Neuron (in vitro differentiated cells): ENCODE measurements around the gene DNM1.

Experiments
- H2AFZ ChIP-seq: one replicate; pipeline ENCODE4 v1.6.1; 2013; ENCODE audit warnings: low read depth, mild to moderate bottlenecking, inconsistent platforms, low read length, moderate library complexity
- H3K27me3 ChIP-seq: one replicate; pipeline ENCODE4 v1.6.1; 2013; ENCODE audit warnings: low read length; ENCODE audit not compliant: insufficient read depth
- H3K36me3 ChIP-seq: one replicate; pipeline ENCODE4 v1.6.1; 2013; ENCODE audit warnings: low read length; ENCODE audit not compliant: insufficient read depth
- H3K4me1 ChIP-seq: one replicate; pipeline ENCODE4 v1.6.1; 2013; ENCODE audit warnings: low read length; ENCODE audit not compliant: insufficient read depth
- H3K4me3 ChIP-seq: 2 replicates; pipeline ENCODE4 v1.5.1; 2013; ENCODE audit warnings: mild to moderate bottlenecking, low read length, moderate library complexity
- H3K9me3 ChIP-seq: one replicate; pipeline ENCODE4 v1.6.1; 2013; ENCODE audit warnings: low read length

DNM1 gene

GRCh38 chr9:128231638-128232527 is 28.7 kb downstream of the DNM1 start:
- Histone ChIP-seq H3K9me3 (no peaks in the 10 kb centered on the region), H3K36me3 (no peaks in the 10 kb centered on the region), H3K4me3 (no peak overlapping the region), H3K27me3 (no peaks in the 10 kb centered on the region), H2AFZ (no peak overlapping the region), H3K4me1 (no peaks in the 10 kb centered on the region)

GRCh38 chr9:128232528-128233428 is 29.6 kb downstream of the DNM1 start:
- no peaks in the 10 kb centered on the region for H3K4me1 ChIP-seq
- no peaks in the 10 kb centered on the region for H3K9me3 ChIP-seq
- H3K4me3 ChIP-seq: no peak overlapping the region
- no peaks in the 10 kb centered on the region for H3K36me3 ChIP-seq
- no peaks in the 10 kb centered on the region for H3K27me3 ChIP-seq
- H2AFZ ChIP-seq: no peak overlapping the region

DNA sequence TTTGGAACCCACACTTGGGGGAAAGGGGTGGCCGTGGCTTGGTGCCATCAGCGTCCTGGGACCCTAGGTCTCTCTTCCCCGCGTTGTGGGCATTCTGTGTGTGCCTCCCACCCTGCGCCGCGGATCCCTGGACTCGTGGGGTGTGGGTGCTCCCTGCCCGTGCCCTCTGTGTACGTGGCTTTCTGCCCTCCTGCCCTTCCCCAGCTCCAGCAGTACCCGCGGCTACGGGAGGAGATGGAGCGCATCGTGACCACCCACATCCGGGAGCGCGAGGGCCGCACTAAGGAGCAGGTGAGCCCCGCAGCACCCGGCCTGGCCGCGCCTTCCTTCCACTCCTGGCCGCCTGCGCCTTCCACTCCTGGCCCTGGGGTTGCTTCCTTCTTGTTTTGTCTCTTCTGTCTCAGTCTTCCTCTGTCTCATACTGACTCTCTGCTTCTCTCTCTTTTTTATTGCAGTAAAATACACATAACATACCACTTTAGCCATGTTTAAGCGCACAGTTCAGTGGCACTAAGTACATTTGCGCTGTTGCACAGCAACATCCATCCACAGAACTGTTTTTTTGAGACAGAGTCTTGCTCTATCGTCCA is 30.7 kb downstream of the DNM1 start:
- Histone ChIP-seq H3K4me3 (no peak overlapping the region), H3K36me3 (no peaks in the 10 kb centered on the region), H3K4me1 (no peaks in the 10 kb centered on the region)

DNA sequence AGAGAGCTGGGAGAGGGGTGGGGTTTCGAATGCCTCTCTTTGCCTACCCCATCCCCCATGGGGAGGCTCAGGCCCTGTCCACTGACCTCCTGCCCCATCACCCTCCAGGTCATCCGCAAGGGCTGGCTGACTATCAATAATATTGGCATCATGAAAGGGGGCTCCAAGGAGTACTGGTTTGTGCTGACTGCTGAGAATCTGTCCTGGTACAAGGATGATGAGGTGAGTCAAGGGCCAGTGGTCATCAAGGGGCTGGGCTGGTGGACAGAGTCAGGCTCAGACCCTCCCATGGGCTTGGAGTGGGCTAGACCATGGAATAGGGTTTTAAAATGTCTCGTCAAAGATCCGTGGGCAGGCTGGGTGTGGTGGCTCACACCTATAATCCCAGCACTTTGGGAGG is 38.9 kb downstream of the DNM1 start:
- no peaks in the 10 kb centered on the region for H3K9me3 ChIP-seq
- no peak overlapping the region for H3K4me3 ChIP-seq
- peaks cover 15% of the 10 kb centered on the region for H3K4me1 ChIP-seq
- no peaks in the 10 kb centered on the region for H3K27me3 ChIP-seq
- peaks cover 4% of the 10 kb centered on the region for H3K36me3 ChIP-seq
- no peak overlapping the region for H2AFZ ChIP-seq

More for the DNA sequence above, 30.7 kb downstream of the DNM1 start:
- Histone ChIP-seq H2AFZ (no peak overlapping the region), H3K9me3 (no peaks in the 10 kb centered on the region), H3K27me3 (no peaks in the 10 kb centered on the region)

GRCh38 chr9:128242828-128243214 is 39.6 kb downstream of the DNM1 start:
- Histone ChIP-seq H2AFZ (no peak overlapping the region), H3K36me3 (peaks cover 4% of the 10 kb centered on the region), H3K4me1 (peaks cover 15% of the 10 kb centered on the region), H3K4me3 (no peak overlapping the region), H3K9me3 (no peaks in the 10 kb centered on the region), H3K27me3 (no peaks in the 10 kb centered on the region)

DNA sequence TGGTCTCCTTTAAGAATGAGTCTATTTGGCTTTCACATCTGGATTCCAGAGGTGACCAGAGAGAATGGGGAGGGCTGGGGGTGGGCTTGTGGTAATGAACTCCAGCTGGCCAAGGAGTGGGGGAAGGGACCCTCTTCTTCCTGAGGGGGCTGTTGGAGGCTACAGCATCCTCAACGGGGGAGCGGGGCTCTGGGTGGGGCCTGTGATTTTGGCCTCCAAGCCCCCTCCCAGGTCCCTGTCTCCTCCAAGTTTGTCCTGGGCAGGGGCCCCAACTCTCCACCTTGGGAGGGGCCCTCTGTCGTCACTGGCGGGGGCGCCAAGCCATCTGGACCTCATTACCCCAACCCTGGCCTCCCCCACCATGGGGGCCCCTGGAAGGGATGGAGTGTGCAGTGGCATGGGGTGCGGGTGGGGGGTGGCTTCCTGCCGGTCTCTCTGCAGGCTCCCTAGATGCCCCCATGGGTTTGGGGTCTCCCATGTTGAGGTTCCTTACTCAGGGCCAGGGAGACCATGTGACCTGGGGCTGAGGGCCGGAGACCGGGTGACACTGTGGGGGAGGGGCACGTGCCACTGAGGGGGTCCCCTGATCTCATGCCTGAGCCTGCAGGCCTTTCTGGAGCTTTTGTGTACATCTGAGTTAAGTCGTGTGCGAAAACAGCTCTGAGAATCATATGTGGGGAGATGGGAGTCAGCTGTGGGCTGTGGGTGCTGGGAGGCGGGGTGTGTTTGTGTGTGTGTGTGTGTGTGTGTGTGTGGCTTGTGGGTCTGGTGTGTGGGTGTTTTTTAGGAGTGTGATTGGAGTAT is 40.2 kb downstream of the DNM1 start:
- no peaks in the 10 kb centered on the region for H3K9me3 ChIP-seq
- no peak overlapping the region for H2AFZ ChIP-seq
- no peaks in the 10 kb centered on the region for H3K27me3 ChIP-seq
- H3K36me3 ChIP-seq: peaks cover 6% of the 10 kb centered on the region
- peaks cover 15% of the 10 kb centered on the region for H3K4me1 ChIP-seq
- H3K4me3 ChIP-seq: no peak overlapping the region

- H3K36me3 ChIP-seq: peaks cover 10% of the 10 kb centered on the region
- no peaks in the 10 kb centered on the region for H3K9me3 ChIP-seq
- H2AFZ ChIP-seq: no peak overlapping the region
- H3K4me3 ChIP-seq: no peak overlapping the region
- peaks cover 15% of the 10 kb centered on the region for H3K4me1 ChIP-seq
- H3K27me3 ChIP-seq: no peaks in the 10 kb centered on the region
Observed at GRCh38 chr9:128244091-128244836, 41.1 kb downstream of the DNM1 start.

GRCh38 chr9:128244837-128245231 is 41.7 kb downstream of the DNM1 start:
- Histone ChIP-seq H3K27me3 (no peaks in the 10 kb centered on the region), H3K36me3 (peaks cover 12% of the 10 kb centered on the region), H3K4me3 (no peak overlapping the region), H2AFZ (no peak overlapping the region), H3K4me1 (peaks cover 15% of the 10 kb centered on the region), H3K9me3 (no peaks in the 10 kb centered on the region)

DNA sequence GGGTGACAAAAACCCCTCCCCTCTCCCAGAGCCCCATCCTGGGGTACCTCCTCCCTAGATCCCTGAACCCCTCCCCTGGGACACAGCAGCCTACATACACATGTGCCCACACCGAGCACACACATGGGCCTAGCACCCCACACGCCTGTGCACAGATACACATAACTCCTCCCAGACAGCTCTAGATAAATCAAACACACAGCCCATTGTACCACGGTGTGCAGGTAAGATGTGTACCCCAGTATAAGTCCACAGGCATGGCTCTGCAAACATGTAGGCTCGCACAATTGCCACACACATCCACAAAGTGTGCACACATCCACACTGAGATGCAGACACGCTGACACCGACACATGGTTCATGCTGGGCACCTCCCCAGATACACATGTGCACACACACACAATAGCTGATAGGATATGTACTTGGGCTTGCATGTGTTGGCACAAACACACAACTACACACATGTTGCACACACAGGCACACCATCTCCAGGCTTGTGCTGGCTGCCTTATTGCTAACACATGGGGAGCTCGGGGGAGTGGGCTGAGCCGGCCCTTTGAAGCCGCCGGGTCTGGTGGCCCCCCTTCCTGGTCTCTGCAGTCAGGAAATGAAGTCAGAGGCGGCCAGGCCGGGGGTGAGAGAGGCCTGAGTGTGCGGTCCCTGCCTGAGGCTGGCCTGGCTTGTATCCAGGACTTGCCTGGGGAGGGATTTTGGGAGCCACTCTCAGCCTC is 42.4 kb downstream of the DNM1 start:
- no peak overlapping the region for H2AFZ ChIP-seq
- peaks cover 15% of the 10 kb centered on the region for H3K4me1 ChIP-seq
- no peak overlapping the region for H3K4me3 ChIP-seq
- no peaks in the 10 kb centered on the region for H3K9me3 ChIP-seq
- H3K27me3 ChIP-seq: no peaks in the 10 kb centered on the region
- H3K36me3 ChIP-seq: peaks cover 12% of the 10 kb centered on the region

DNA sequence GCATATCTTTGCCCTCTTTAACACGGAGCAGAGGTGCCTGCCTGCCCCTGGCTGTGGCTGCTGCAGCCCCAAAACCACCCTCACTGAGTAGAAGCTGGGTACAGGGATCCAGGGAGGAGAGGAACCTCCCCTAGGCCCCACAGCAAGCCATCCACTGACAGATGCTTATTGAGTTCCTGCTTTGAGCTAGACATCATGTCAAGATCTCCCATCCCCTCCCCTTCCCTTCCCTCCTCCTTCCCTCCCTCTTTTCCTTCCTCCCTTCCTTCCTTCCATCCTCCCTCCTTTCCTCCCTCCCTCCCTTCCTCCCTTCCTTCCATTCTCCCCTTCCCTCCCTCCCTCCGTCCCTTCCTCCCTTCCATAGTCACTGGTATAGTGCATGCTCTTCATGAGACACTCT is 43.3 kb downstream of the DNM1 start:
- Histone ChIP-seq H3K9me3 (no peaks in the 10 kb centered on the region), H3K4me3 (no peak overlapping the region), H3K27me3 (no peaks in the 10 kb centered on the region), H2AFZ (no peak overlapping the region), H3K4me1 (peaks cover 15% of the 10 kb centered on the region), H3K36me3 (peaks cover 9% of the 10 kb centered on the region)

DNA sequence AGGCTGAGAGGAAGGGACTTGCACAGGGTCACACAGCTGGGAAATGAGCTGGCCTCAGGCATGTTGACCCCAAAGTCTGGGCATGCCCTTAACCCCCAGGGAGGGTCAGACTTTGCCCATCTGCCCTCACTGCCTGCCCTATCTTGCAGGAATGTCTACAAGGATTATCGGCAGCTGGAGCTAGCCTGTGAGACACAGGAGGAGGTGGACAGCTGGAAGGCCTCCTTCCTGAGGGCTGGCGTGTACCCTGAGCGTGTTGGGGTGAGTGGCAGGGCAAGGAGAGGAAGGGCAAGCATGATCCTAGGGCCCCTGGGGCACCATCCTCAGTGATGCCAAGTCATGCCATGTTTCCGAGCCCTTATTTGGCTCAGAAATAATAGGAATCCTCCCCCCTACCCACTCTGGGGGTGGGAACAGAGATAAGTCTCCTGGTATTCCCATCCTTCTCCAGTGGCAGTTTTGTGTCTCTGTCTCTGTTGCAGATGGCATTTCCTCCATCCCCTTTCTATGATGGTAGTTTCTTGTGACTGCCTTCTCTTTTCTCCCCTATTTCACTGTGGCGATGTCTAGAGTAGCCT is 44.1 kb downstream of the DNM1 start:
- peaks cover 9% of the 10 kb centered on the region for H3K36me3 ChIP-seq
- H3K27me3 ChIP-seq: no peaks in the 10 kb centered on the region
- no peak overlapping the region for H3K4me3 ChIP-seq
- no peak overlapping the region for H2AFZ ChIP-seq
- peaks cover 15% of the 10 kb centered on the region for H3K4me1 ChIP-seq
- no peaks in the 10 kb centered on the region for H3K9me3 ChIP-seq
